Mesenchymal stem cell (in vitro differentiated cells and primary cell): ENCODE results near the gene NIP7.
"Not testable (repeated sequence)": the region's sequence is repeated elsewhere in the genome, so short reads cannot be mapped to it uniquely, and the experiment has no call there.

Experiments
- DNase-seq: peaks from one replicate; pipeline ENCODE4 v3.0.0-alpha.2; 2013
- H2AFZ ChIP-seq: one replicate; pipeline ENCODE4 v1.6.1; 2013; ENCODE audit warnings: low read depth, mild to moderate bottlenecking, control low read depth, inconsistent platforms, low read length, moderate library complexity
- H2AK5ac ChIP-seq: 2 replicates; pipeline ENCODE4 v1.6.1; 2013; ENCODE audit warnings: low read length, moderate library complexity, mild to moderate bottlenecking, inconsistent platforms; ENCODE audit not compliant: severe bottlenecking
- H2BK120ac ChIP-seq: one replicate; pipeline ENCODE4 v1.6.1; 2013; ENCODE audit warnings: low read depth, mild to moderate bottlenecking, inconsistent platforms, low read length, moderate library complexity
- H2BK12ac ChIP-seq, 2 experiments: one replicate each; pipeline ENCODE4 v1.6.1; 2013; ENCODE audit warnings: inconsistent platforms in 2 of 2, low read length in 2 of 2, mild to moderate bottlenecking in 2 of 2, moderate library complexity in 2 of 2, control low read depth in 1 of 2
- H2BK15ac ChIP-seq: one replicate; pipeline ENCODE4 v1.6.1; 2013; ENCODE audit warnings: mild to moderate bottlenecking, low read depth, inconsistent platforms; ENCODE audit not compliant: poor library complexity, severe bottlenecking
- H2BK5ac ChIP-seq: 2 replicates; pipeline ENCODE4 v1.6.1; 2013; ENCODE audit warnings: low read depth, mild to moderate bottlenecking, low read length, control low read depth, inconsistent platforms; ENCODE audit not compliant: poor library complexity, severe bottlenecking
- H3K14ac ChIP-seq, 2 experiments: one replicate each; pipeline ENCODE4 v1.6.1; 2013; ENCODE audit warnings: inconsistent platforms in 2 of 2, low read length in 2 of 2, control low read depth in 1 of 2, mild to moderate bottlenecking in 1 of 2, moderate library complexity in 1 of 2
- H3K18ac ChIP-seq, 2 experiments: one replicate each; pipeline ENCODE4 v1.6.1; 2013; ENCODE audit warnings: inconsistent platforms in 2 of 2, low read length in 2 of 2, control low read depth in 1 of 2, low read depth in 1 of 2, mild to moderate bottlenecking in 1 of 2
- H3K23ac ChIP-seq, 2 experiments: one replicate each; pipeline ENCODE4 v1.6.1; 2013; ENCODE audit warnings: inconsistent platforms in 2 of 2, low read length in 2 of 2, mild to moderate bottlenecking in 2 of 2, moderate library complexity in 2 of 2, control low read depth in 1 of 2
- H3K27ac ChIP-seq: 2 replicates; pipeline ENCODE4 v1.5.1; 2013; ENCODE audit warnings: mild to moderate bottlenecking, moderate library complexity, low read length, control low read depth, inconsistent platforms; ENCODE audit not compliant: poor library complexity, severe bottlenecking
- H3K27me3 ChIP-seq, 2 experiments: 2 replicates each; pipeline versions ENCODE4 v1.6.1 to v1.7.0; 2013; ENCODE audit warnings: low read length in 2 of 2, mild to moderate bottlenecking in 2 of 2, moderate library complexity in 2 of 2, control low read depth in 1 of 2, inconsistent platforms in 1 of 2; ENCODE audit not compliant: control insufficient read depth in 1 of 2, insufficient read depth in 1 of 2
- H3K36me3 ChIP-seq, 2 experiments: 2 replicates each; pipeline versions ENCODE4 v1.6.1 to v1.7.0; 2013; ENCODE audit warnings: low read length in 2 of 2, control low read depth in 1 of 2, inconsistent platforms in 1 of 2, low read depth in 1 of 2, mild to moderate bottlenecking in 1 of 2; ENCODE audit not compliant: insufficient read depth in 2 of 2, control insufficient read depth in 1 of 2
- H3K4ac ChIP-seq, 2 experiments: one replicate each; pipeline ENCODE4 v1.6.1; 2013; ENCODE audit warnings: inconsistent platforms in 2 of 2, low read length in 2 of 2, mild to moderate bottlenecking in 2 of 2, moderate library complexity in 2 of 2, control low read depth in 1 of 2, low read depth in 1 of 2
- H3K4me1 ChIP-seq: 2 replicates; pipeline ENCODE4 v1.6.1; 2013; ENCODE audit warnings: low read depth, low read length, control low read depth; ENCODE audit not compliant: control insufficient read depth, insufficient read depth
- H3K4me2 ChIP-seq: 2 replicates; pipeline ENCODE4 v1.6.1; 2013; ENCODE audit warnings: low read length, mild to moderate bottlenecking, inconsistent platforms; ENCODE audit not compliant: poor library complexity, severe bottlenecking
- H3K4me3 ChIP-seq, 2 experiments: 2 replicates each; pipeline versions ENCODE4 v1.5.1 to v1.7.0; 2013; ENCODE audit warnings: low read length in 2 of 2, mild to moderate bottlenecking in 2 of 2, control low read depth in 1 of 2, low read depth in 1 of 2; ENCODE audit not compliant: insufficient read depth in 1 of 2
- H3K79me1 ChIP-seq: replicated peaks from 2 replicates; pipeline ENCODE4 v1.6.1; 2013; ENCODE audit warnings: mild to moderate bottlenecking, control low read depth, low read length, inconsistent platforms; ENCODE audit not compliant: poor library complexity, severe bottlenecking
- H3K9ac ChIP-seq: 2 replicates; pipeline ENCODE4 v1.7.0; 2013; ENCODE audit warnings: mild to moderate bottlenecking, low read length, moderate library complexity
- H3K9me3 ChIP-seq: 2 replicates; pipeline ENCODE4 v1.7.0; 2013; ENCODE audit warnings: mild to moderate bottlenecking, low read length; ENCODE audit not compliant: control insufficient read depth
- H4K8ac ChIP-seq: one replicate; pipeline ENCODE4 v1.6.1; 2013; ENCODE audit warnings: inconsistent platforms, mild to moderate bottlenecking, low read length, moderate library complexity
- H4K91ac ChIP-seq: one replicate; pipeline ENCODE4 v1.6.1; 2013; ENCODE audit warnings: mild to moderate bottlenecking, low read length, inconsistent platforms
- WGBS: methylation state at CpG from one replicate; pipeline ENCODE4 v1.1.7; 2013; ENCODE audit warnings: mixed read lengths; 5-methylcytosine and 5-hydroxymethylcytosine counted together

The NIP7 gene

DNA sequence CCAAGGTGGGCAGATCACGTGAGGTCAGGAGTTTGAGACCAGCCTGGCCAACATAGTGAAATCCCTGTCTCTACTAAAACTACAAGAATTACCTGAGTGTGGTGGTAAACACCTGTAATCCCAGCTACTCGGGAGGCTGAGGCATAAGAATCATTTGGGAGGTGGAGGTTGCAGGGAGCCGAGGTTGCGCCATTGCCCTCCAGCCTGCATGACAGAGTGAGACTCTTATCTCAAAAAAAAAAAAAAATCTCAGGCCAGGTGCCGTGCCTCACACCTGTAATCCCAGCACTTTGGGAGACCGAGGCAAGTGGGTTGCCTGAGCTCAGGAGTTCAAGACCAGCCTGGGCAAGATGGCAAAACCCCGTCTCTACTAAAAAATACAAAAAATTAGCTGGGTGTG, 42.8 kb upstream of the NIP7 start:
- WGBS, result 97% methylated on average over 6 of the region's 7 CpGs
- not testable (repeated sequence) for H2AFZ ChIP-seq, H3K4me1 ChIP-seq, DNase-seq, H3K14ac ChIP-seq, H3K27me3 ChIP-seq, H3K23ac ChIP-seq, H3K4ac ChIP-seq, H3K79me1 ChIP-seq, H4K91ac ChIP-seq, H2AK5ac ChIP-seq, H3K27ac ChIP-seq, H2BK12ac ChIP-seq, H3K4me2 ChIP-seq, H2BK5ac ChIP-seq, H3K9me3 ChIP-seq, H3K18ac ChIP-seq, H2BK15ac ChIP-seq, H4K8ac ChIP-seq, H2BK120ac ChIP-seq, H3K9ac ChIP-seq, H3K4me3 ChIP-seq
- peaks cover 13 to 36% of the 10 kb centered on the region in 2 experiments for H3K36me3 ChIP-seq

DNA sequence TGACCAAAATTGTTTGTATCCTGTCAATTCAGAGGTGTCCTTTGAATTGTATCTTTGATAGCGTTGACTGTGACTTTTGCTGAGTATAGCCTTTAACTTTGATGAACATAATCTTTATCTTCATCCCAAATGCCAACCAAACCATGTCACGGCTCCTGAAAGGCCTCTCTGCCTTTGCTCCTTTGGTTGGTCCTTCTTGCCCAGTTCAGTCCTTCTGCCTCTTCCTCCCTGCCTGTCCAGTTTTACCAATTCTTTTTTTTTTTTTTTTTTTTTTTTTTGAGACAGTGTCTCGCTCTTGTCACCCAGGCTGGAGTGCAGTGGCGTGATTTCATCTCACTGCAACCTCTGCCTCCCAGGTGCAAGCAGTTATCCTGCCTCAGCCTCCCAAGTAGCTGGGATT, 41.3 kb upstream of the NIP7 start:
- Histone ChIP-seq H3K9me3 (no peaks in the 10 kb centered on the region), H3K18ac (no peak overlapping the region), H3K23ac (no peak overlapping the region), H3K79me1 (peaks cover 2% of the 10 kb centered on the region), H3K4me3 (no peak overlapping the region), H4K8ac (no peak overlapping the region), H2BK15ac (no peak overlapping the region), H3K36me3 (peaks cover 15 to 49% of the 10 kb centered on the region in 2 experiments), H3K4ac (no peak overlapping the region), H2BK120ac (no peak overlapping the region), H2BK5ac (no peak overlapping the region), H3K9ac (no peak overlapping the region), H2AFZ (no peak overlapping the region), H3K14ac (no peak overlapping the region), H3K4me2 (no peak overlapping the region), H3K4me1 (peaks cover 5% of the 10 kb centered on the region), H2AK5ac (no peak overlapping the region), H2BK12ac (no peak overlapping the region), H4K91ac (no peak overlapping the region), H3K27ac (no peak overlapping the region), H3K27me3 (no peaks in the 10 kb centered on the region)
- no peak for DNase-seq
- 96% methylated on average over 2 of the region's 4 CpGs for WGBS

DNA sequence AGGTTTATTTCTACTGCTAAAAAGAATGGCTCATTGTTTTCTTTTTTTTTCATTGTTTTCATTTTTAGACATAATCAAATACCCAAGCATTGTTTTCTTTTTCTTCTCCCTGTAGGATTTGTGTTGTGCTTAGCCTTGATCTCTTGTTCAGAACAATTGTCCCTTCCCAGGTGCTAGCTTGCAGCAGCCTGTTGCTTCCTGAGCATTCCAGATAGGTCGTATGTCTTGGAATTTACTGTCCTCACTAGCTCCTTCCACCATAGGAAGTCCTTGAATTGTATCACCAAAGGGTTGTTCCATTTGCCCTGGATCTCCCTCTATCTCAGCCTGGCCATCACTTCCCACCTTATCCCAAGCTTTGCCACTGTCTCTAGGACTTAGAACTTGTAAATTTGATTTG, 38.4 kb upstream of the NIP7 start:
- no peak for DNase-seq
- WGBS, result 100% methylated on average over 1 of the region's 1 CpG
- H3K36me3 ChIP-seq, result peaks cover 15 to 68% of the 10 kb centered on the region in 2 experiments

DNA sequence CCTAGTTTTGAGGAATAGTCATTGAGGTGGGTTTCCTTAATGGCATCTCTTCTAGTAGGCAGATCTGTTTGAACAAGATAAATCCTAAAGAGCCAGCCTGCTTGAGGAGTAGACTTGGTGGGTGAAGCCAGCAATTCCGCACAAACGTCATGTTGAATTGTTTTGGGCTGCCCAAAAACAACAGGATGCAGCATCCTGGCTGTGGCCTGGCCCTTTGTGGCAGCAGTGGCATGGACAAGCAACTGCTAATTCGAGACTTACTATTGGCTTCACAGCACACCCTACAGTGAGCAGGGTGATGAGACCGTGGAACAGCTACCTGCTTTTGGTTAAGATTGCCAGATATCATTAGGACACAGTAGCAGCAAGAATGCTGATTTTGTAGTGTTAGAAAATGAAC, 37.7 kb upstream of the NIP7 start:
- H2BK5ac ChIP-seq, result no peak overlapping the region
- H2BK120ac ChIP-seq, result no peak overlapping the region
- H2AK5ac ChIP-seq, result no peak overlapping the region
- no peaks in the 10 kb centered on the region for H3K27me3 ChIP-seq
- H3K4me1 ChIP-seq, result peaks cover 4% of the 10 kb centered on the region
- H3K23ac ChIP-seq, result no peak overlapping the region
- H3K9ac ChIP-seq, result no peak overlapping the region
- no peak overlapping the region for H3K14ac ChIP-seq
- WGBS, result 96% methylated on average over 4 of the region's 4 CpGs
- peaks cover 15 to 69% of the 10 kb centered on the region in 2 experiments for H3K36me3 ChIP-seq
- H3K18ac ChIP-seq, result no peak overlapping the region
- no peak overlapping the region for H3K27ac ChIP-seq
- no peak overlapping the region for H2BK12ac ChIP-seq
- peaks cover 2% of the 10 kb centered on the region for H3K79me1 ChIP-seq
- H3K4me3 ChIP-seq, result no peak overlapping the region
- H2AFZ ChIP-seq, result no peak overlapping the region
- DNase-seq, result no peak
- no peaks in the 10 kb centered on the region for H3K9me3 ChIP-seq
- no peak overlapping the region for H4K91ac ChIP-seq
- no peak overlapping the region for H4K8ac ChIP-seq
- H3K4me2 ChIP-seq, result no peak overlapping the region
- no peak overlapping the region for H3K4ac ChIP-seq
- H2BK15ac ChIP-seq, result no peak overlapping the region

More for the DNA sequence above, 38.4 kb upstream of the NIP7 start:
- H2BK120ac ChIP-seq, result no peak overlapping the region
- H4K91ac ChIP-seq, result no peak overlapping the region
- no peaks in the 10 kb centered on the region for H3K9me3 ChIP-seq
- no peak overlapping the region for H3K4me2 ChIP-seq
- H2AK5ac ChIP-seq, result no peak overlapping the region
- no peak overlapping the region for H3K9ac ChIP-seq
- no peak overlapping the region for H3K23ac ChIP-seq
- no peak overlapping the region for H2AFZ ChIP-seq
- no peak overlapping the region for H2BK5ac ChIP-seq
- no peak overlapping the region for H3K4me3 ChIP-seq
- H3K4ac ChIP-seq, result no peak overlapping the region
- no peak overlapping the region for H3K14ac ChIP-seq
- H4K8ac ChIP-seq, result no peak overlapping the region
- no peak overlapping the region for H2BK15ac ChIP-seq
- peaks cover 2% of the 10 kb centered on the region for H3K79me1 ChIP-seq
- no peak overlapping the region for H3K18ac ChIP-seq
- H3K4me1 ChIP-seq, result peaks cover 4% of the 10 kb centered on the region
- no peaks in the 10 kb centered on the region for H3K27me3 ChIP-seq
- H2BK12ac ChIP-seq, result no peak overlapping the region
- no peak overlapping the region for H3K27ac ChIP-seq
